ENCODE results near the gene NR5A2.
"Not testable (repeated sequence)": the region's sequence is repeated elsewhere in the genome, so short reads cannot be mapped to it uniquely, and the experiment has no call there.

NR5A2 gene

DNA sequence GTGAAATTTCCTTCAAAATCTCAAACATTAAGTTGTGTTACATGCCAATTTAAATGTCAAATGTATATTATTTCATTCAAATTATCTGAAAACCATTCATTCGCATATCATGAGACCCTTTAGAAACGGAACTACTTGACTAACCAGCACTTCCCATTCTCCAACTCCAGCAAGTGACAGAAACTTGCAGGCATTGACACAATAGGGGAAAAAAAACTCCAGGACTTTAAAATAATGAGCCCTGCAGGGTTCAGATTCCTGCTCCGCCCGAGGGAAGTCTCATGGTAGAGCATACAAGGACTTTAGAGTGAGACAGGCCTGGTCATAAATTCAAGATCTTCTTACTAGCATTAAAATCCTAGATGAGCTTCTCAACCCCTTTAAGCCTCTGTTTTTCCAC lies 138.9 kb downstream of the NR5A2 start:
- DNase-seq: no peak

DNA sequence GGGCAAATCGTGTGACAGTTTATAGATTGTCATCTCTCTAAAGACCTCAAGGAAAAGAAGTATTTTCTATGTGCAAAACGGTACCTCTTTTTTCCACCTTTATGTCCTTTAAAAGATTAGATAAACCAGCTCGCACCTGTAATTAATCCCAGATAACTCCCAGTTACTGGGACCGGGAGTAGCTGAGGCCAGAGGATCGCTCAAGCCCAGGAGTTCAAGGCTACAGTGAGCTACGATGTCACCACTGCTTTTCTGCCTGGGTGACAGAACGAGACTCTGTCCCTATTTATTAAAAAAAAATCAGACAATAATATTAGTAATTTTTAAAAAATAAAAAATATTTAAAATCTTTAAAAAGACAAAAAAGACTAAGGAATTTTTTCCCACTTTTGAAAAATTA lies 141.4 kb downstream of the NR5A2 start:
- DNase-seq: no peak

- no peak for DNase-seq
Observed at GRCh38 chr1:200172311-200172710, 144.8 kb downstream of the NR5A2 start.

GRCh38 chr1:200173097-200173618 lies 145.6 kb downstream of the NR5A2 start:
- DNase-seq: no peak

DNA sequence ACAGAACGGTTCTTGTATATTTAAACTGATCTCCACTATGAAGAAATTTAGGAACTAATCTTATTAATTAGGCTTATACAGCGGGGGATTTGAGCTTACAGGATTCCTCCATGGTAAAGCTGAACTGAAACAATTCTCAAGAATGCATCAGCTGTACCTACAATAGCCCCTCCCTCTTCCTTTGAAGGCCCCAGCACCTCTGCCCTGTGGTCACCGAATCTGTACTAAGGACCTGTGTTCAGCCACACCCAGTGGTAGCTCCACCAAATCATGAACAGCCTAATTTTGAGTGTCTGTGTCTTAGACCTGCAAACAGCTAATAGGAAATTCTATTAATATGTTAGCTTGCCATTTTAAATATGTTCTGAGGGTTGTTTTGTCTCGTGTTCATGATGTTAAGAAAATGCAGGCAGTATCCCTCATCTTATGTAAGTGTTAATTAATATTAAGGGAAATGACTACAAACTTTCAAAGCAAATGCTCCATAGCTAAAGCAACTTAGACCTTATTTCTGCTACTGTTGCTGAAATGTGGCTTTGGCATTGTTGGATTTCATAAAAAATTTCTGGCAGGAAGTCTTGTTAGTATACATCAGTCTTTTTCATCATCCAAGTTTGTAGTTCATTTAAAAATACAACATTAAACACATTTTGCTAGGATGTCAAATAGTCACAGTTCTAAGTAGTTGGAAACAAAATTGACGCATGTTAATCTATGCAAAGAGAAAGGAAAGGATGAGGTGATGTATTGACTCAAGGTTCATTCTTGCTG lies 147.2 kb downstream of the NR5A2 start:
- DNase-seq: no peak

DNA sequence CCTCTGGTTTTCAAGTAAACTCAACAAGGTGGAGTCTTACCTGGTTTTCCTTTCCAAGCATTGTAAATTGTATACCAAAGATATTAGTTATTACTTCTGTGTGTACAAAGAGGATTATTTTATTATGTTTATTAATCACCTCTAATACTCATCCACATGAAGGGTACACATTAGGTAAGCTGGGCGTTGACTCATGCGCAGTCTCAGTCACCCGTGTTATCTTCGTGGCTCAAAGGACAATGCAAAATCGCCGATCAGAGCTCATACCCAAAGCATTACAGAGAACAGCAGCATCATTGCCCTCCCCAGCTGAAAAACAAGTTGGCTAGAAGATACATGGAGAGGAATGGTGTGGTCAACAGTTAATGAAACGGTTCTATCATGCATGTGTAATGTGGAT lies 148.7 kb downstream of the NR5A2 start:
- DNase-seq: no peak

DNA sequence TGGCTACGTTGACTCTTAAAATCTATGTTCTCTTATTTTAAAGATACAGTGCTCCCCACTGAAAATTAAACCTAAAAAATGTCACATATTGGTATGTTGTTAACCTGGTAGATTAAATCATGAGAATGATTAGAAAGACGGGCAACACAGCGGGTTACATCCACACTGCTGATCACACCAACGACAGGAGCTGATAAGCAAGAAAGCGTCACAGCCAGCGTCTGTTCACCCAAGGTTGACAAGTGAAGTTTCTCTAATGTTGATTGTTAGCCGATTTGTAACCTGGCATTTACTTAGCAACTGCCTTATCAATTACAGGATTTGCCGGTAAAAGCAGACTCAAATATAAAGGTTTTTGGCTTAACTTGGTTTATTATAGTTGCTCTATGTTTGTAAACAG lies 149.3 kb downstream of the NR5A2 start:
- no peak for DNase-seq

DNA sequence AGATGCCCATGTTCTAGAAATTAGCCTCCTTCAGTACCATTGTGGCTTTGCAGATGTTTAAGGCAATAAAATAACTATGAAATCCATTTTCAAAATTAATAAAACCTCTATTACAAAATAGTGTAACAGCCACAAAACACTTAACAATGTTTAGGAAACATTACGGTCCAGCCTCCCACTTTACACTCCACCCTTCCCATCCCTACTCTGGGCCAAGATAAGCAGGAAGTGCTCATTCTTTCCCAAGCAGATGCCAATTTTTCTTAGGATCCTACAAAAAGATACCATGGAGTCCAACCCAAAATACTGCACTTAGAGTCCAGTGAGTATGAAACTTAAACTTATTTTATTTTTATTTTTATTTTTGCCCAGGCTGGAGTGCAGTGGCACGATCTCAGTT lies 150.8 kb downstream of the NR5A2 start:
- DNase-seq: no peak

GRCh38 chr1:200179126-200179780 lies 151.7 kb downstream of the NR5A2 start:
- DNase-seq: no peak

DNA sequence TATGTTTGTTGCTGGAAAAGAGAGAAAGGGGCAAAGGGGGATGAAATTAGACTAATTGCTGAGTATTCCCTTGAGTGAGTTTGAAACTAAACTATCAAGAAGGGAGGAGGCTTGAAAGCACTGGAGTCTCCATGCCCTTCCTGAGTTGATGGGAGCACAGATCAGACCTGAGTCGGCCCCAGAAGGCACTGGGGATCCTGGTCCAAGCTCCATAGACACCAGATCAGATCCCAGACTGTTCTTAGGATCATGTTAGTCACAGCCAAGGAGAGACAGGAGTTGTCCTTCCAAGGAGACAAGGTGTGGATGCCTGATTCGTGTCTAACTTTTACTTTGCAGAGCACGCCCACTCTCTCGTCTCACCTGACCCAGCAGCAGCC lies 152.3 kb downstream of the NR5A2 start:
- no peak for DNase-seq

- no peak for DNase-seq
Observed at GRCh38 chr1:200180821-200181220, 153.3 kb downstream of the NR5A2 start.

DNA sequence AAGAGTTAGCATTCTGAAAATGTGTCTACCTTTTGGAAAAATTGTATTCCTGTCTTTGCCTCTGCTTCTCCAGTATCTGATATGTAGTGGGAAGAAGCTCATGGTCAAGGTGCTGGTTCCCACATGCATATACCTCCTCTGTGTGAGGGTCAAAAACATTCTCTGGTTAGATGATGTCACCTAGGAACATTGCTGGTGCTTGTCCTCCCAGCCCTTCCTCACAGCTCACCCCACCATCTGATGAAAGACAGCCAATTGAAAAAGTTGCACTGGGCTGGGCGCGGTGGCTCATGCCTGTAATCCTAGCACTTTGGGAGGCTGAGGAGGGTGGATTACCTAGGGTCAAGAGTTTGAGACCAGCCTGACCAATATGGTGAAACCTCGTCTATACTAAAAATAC lies 154.4 kb downstream of the NR5A2 start:
- no peak for DNase-seq

DNA sequence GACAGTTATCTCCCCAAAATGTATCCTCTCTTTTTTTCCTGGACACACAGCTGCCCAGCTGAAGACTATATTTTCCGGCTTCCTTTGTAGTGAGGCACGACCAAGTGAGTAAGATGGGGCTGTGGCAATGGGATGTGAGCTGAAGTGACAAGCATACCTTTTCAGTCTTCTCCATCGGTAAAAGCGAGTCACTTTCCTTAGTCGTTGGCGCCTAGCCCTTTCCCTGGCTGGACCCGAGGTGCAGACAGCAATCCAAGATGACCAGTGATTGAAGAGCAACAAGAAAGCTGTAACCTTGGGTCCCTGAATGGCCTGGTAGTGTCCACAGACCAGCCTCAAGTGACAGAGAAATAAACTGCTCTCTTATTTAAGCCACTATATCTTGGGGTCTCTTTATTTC lies 155.2 kb downstream of the NR5A2 start:
- no peak for DNase-seq

DNA sequence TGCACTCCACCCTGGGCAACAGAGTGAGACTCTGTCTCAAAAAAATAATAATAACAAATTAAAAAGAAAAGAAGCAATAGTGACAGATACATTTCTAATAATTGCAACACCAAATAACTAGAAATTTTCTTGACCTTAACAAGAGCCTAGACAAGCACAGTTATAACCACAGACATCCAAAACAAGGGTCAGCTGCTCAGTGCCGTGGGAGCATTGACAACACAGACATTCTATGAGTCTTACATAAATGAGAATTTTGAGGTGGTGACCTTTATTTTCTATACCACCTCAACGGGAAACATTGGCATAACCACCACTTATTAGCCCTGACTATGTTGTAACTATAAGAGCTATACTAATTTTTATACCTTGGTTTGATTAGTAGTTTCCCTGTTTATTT lies 156.1 kb downstream of the NR5A2 start:
- peak; percentile 31 for DNase-seq

DNA sequence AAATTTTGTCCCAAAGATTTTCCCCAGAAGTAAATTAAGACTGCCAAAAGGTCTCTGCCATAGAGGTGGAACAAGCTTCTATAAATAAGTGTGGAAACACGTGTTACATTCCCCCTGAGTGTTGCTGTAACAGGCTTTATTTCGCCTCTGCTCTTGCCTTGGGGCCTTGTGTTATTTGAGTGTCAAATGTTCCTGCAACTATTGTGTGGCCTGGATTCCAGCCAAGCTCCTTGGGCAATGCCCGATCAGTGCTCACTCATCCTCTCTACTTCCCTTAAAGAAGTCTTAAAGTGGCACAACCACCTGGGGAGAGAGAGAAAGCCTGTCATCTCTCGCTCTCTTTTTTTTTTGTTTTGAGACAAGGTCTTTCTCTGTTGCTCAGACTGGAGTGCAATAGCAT lies 156.7 kb downstream of the NR5A2 start:
- peak; percentile 89 for DNase-seq

- not testable (repeated sequence) for DNase-seq
Observed at GRCh38 chr1:200185191-200185590, 157.7 kb downstream of the NR5A2 start.

- not testable (repeated sequence) for DNase-seq
Observed at GRCh38 chr1:200187332-200187731, 159.8 kb downstream of the NR5A2 start.

DNA sequence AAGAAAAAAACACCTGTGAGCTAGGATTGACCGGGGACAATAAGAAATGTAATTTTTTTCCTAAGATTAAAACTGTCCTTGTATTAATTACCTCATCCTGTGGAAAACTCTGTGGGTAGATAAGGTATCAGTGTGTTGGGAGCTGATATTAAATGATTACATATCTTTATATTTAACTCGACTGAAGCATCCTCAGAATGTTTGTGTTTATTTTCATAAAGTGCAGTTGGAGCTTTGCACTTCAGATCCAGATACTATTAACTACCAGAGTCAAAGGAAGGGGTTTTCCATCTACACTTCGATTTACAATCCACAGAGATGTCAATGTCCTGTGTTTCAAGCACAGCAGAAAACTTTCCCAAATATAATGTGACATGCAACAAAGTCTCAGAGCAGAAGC lies 164.5 kb downstream of the NR5A2 start:
- DNase-seq: no peak

DNA sequence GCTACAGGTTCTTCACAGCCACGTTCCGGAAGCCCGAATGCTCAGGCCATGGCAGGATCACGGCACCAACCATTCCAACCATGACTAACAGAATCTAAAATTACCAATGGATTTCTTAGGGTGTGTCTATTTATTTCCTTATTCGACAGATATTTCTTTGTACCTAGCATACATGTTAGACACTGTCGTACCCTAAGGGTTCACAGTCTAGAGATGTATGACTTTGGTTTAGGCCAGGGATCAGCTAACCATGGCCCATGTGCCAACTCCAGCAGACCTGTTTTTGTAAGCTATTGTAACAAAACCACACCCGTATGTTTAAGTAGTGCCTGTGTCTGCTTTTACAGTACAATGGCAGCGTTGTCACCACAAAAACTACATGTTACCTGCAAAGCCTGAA lies 167.0 kb downstream of the NR5A2 start:
- no peak for DNase-seq

GRCh38 chr1:200198236-200198635 lies 170.7 kb downstream of the NR5A2 start:
- peak; percentile 72 for DNase-seq

GRCh38 chr1:200205216-200205995 lies 177.9 kb downstream of the NR5A2 start:
- DNase-seq: no peak

DNA sequence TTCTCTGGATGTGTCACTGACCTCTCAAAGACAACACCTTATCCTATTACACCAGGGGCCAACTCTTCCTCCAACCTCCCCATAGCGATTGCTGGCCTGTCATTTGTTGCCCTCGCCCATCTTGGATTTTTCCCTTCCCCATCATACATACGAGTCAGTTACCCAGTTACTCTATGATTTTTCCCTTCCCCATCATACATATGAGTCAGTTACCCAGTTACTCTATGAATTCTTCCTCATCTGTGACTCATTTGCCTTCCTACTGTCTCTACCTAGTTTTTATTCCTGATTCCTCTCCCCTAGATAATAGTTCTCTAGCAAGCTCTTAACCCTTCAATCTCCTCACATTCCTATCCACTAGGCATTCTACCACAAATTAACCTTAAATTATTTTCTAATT lies 178.8 kb downstream of the NR5A2 start:
- no peak for DNase-seq

DNA sequence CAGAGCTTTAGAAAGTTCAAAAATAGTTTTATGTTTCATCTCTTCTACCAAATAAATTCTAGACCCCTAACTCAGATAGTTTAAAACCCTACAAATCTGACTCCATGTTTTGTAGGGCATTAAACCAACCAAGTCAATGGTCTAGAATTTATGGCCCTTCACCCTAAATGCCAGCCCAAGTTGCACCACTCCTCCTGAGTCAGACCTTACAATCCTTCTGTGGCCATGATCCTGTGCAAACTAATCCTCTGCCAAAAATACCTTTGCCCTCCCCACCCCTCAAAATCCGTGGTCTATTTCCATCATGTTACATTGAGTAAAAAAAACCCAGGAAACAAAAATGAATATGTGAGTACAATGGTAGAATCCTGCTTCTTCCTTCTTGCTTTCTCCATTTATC lies 179.3 kb downstream of the NR5A2 start:
- no peak for DNase-seq

DNA sequence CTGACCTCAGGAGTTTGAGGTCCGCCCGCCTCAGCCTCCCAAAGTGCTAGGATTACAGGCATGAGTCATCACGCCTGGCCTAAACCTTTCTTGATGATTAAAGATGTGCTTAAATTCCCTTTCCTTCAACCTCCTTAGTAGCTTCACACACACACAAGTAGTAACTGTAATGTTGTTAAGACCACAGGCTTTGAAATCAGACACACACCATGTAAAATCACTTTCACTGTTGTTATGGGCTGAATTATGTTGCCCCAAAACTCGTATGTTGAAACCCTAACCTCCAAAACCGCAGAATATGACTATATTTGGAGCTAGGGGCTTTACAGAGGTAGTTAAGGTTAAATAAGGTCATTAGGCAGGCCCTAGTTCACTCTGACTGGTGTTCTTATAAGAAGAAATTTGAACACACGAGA lies 180.2 kb downstream of the NR5A2 start:
- DNase-seq: no peak
